OCI-LY7 (cell line): ENCODE data around the gene HMGB3.

Experiments
- EZH2phosphoT487 ChIP-seq: fragments of 200-600 bp; sonication (generic); IDR thresholded peaks from 2 replicates; pipeline ENCODE4 v1.6.1; 2018; ENCODE audit warnings: low read depth, borderline replicate concordance, mild to moderate bottlenecking, mixed run types, antibody characterized with exemption, low read length, moderate library complexity, mixed read lengths
- TF ChIP-seq, protein P1 (sequence below): fragments of 200-600 bp; sonication (generic); conservative IDR thresholded peaks from 2 replicates; pipeline ENCODE4 v1.5.1; 2014; ENCODE audit warnings: mild to moderate bottlenecking, antibody characterized with exemption, low read length, moderate library complexity, mixed read lengths

DNA sequence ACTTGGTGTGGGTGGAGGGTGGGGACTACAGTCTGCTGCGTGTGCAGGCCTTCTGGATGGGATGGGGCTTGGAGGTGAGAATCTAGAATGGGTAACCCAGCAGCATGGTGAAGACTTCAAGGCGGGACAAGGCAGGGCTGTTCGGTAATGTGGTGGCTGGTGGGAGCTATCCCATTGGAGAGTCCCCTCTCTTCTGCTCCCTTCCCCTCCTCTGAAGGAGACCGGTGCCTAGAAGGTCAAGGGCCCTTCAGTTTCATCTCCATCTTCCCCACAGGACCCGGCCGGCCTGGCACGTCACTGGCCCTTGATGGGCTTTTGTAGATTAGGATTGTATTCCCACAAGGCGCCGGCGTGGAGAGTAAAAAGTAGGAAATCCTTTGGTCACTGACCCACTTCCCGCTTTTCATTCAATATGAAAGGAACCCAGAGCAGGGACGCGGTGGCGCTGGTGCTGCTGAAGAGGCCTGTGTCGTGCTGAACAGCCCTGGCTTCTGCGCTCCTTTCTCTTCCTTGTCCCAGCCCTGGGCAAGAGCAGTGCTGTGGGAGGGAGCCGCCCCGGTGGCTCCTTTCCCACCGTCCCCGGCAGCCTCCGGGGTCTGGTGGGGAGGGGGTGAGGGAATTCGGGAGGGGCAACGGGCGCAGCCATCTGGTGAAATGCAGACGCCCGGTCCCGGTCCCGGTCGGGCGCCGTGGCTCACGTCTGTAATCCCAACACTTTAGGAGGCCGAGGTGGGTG lies 7.3 kb upstream of the HMGB3 start:
- TF ChIP-seq, protein P1, sequence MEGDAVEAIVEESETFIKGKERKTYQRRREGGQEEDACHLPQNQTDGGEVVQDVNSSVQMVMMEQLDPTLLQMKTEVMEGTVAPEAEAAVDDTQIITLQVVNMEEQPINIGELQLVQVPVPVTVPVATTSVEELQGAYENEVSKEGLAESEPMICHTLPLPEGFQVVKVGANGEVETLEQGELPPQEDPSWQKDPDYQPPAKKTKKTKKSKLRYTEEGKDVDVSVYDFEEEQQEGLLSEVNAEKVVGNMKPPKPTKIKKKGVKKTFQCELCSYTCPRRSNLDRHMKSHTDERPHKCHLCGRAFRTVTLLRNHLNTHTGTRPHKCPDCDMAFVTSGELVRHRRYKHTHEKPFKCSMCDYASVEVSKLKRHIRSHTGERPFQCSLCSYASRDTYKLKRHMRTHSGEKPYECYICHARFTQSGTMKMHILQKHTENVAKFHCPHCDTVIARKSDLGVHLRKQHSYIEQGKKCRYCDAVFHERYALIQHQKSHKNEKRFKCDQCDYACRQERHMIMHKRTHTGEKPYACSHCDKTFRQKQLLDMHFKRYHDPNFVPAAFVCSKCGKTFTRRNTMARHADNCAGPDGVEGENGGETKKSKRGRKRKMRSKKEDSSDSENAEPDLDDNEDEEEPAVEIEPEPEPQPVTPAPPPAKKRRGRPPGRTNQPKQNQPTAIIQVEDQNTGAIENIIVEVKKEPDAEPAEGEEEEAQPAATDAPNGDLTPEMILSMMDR, result no peak
- no peak for TF ChIP-seq EZH2phosphoT487
